Fibroblast of lung (primary cell): ENCODE data around the gene MCM6.

Experiments used
- CTCF ChIP-seq, 2 donors: IDR thresholded peaks in 1 of 2; conservative IDR thresholded peaks in 1 of 2; 1 replicate in 1 of 2; 2 replicates in 1 of 2; pipeline ENCODE4 v1.5.1; 2011 to 2012; ENCODE audit warnings: low read length in 2 of 2, control low read depth in 1 of 2, inconsistent platforms in 1 of 2, low read depth in 1 of 2, mild to moderate bottlenecking in 1 of 2
- EZH2 ChIP-seq: IDR thresholded peaks from 2 replicates; pipeline ENCODE4 v1.5.1; 2012; ENCODE audit warnings: low read length, control low read depth, mild to moderate bottlenecking; ENCODE audit errors: missing control alignments

GRCh38 chr2:135845997-135846396 lies 30.2 kb downstream of the MCM6 start:
- TF ChIP-seq CTCF (conservative IDR thresholded peaks at IDR 0.05 in 1 of 2, IDR thresholded peaks at IDR 0.05 in 1 of 2; ENCODE audit: low read depth in 1 of 2, low read length in 2 of 2): no peak
- no peak for TF ChIP-seq EZH2
